Measurements from ENCODE around the gene SNAP47. TPM values are rescaled to one million over a fixed set of nuclear protein-coding genes. Genes with fewer than 3 reads are reported as not detected.
A peak's percentile ranks its signal among the peaks of the same experiment; 100 is the strongest.
"Not testable (repeated sequence)": the region's sequence is repeated elsewhere in the genome, so short reads cannot be mapped to it uniquely, and the experiment has no call there.

SNAP47 gene, protein sequence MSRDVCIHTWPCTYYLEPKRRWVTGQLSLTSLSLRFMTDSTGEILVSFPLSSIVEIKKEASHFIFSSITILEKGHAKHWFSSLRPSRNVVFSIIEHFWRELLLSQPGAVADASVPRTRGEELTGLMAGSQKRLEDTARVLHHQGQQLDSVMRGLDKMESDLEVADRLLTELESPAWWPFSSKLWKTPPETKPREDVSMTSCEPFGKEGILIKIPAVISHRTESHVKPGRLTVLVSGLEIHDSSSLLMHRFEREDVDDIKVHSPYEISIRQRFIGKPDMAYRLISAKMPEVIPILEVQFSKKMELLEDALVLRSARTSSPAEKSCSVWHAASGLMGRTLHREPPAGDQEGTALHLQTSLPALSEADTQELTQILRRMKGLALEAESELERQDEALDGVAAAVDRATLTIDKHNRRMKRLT
- 104 TPM for polyA plus RNA-seq (2012; ENCODE audit: insufficient read depth, insufficient read length, low read depth)

DNA sequence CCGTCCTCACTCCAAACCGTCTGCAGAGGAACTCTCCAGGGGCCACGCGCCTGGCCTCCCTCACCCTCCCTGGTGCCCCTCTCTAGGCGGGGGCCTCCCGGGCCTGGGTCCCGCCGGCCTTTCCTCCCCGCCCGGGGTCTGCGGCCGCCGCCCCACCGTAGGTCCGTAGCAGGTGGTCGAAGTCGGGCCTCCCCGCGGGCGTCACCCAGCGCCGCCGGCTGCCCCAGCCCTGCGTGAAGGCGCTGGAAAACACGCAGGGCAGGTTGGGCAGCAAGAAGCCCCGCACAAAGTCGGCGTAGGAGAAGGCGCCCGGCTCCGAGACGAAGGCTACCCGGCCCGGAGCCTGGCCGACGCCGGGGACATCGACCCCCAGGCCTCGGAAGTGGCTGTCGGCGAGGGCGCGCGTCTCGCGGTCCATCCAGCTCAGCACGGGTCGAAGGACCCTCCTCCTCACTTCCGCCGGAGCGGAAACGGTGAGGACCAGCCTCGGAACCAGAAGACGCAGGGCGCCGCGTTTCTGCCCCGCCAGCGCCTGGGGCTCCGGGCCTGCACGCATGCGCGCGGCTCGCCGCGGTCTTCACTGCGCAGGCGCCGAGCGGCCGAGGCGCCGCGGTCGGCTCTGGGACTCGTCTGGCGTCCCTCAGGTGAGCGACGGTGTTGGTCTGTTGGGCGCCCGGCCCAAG lies at the start of gene SNAP47, which contains the start of gene JMJD4:
Gene SNAP47, plus strand, starts transcription at position 580 of the 683 bp plus-strand sequence. CDS start 12,302 bp downstream, outside the sequence.
Gene JMJD4, minus strand, starts transcription at position 447 of the 683 bp plus-strand sequence. Its CDS starts 29 bp downstream, at position 418.
- Histone ChIP-seq H3K9me3 (no peaks in the 10 kb centered on the region), H3K4me1 (no peaks in the 10 kb centered on the region; the same call in 1 of the 2 replicates), H3K36me3 (peaks cover 26% of the 10 kb centered on the region), H3K27me3 (no peaks in the 10 kb centered on the region), H3K4me3 (ENCODE audit: low read depth, low read length) (peak within 1 kb of the TSS; percentile 95)
- peak; percentile 95 for DNase-seq
- TF ChIP-seq, protein P1, sequence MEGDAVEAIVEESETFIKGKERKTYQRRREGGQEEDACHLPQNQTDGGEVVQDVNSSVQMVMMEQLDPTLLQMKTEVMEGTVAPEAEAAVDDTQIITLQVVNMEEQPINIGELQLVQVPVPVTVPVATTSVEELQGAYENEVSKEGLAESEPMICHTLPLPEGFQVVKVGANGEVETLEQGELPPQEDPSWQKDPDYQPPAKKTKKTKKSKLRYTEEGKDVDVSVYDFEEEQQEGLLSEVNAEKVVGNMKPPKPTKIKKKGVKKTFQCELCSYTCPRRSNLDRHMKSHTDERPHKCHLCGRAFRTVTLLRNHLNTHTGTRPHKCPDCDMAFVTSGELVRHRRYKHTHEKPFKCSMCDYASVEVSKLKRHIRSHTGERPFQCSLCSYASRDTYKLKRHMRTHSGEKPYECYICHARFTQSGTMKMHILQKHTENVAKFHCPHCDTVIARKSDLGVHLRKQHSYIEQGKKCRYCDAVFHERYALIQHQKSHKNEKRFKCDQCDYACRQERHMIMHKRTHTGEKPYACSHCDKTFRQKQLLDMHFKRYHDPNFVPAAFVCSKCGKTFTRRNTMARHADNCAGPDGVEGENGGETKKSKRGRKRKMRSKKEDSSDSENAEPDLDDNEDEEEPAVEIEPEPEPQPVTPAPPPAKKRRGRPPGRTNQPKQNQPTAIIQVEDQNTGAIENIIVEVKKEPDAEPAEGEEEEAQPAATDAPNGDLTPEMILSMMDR (IDR thresholded peaks at IDR 0.05; ENCODE audit: low read depth, low read length) = no peak

DNA sequence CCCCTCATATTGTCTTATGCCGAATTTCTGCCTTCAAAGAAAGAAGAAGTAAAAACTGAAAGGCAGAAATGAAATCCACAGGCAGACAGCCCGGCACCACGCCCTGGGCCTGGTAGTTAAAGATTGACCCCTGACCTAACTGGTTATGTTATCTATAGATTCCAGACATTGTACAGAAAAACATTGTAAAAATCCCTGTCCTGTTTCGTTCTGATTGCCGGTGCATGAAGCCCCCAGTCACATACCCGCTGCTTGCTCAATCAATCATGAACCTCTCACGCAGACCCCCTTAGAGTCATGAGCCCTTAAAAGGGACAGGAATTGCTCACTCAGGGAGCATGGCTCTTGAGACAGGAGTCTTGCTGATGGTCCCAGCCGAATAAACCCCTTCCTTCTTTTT lies 49.4 kb upstream of the SNAP47 start:
- Histone ChIP-seq H3K4me3 (ENCODE audit: low read depth, low read length) (no peak overlapping the region), H3K9me3 (no peaks in the 10 kb centered on the region), H3K27me3 (no peaks in the 10 kb centered on the region), H3K4me1 (no peaks in the 10 kb centered on the region), H3K36me3 (no peaks in the 10 kb centered on the region)
- TF ChIP-seq, protein P1 (IDR thresholded peaks at IDR 0.05; ENCODE audit: low read depth, low read length) = no peak
- no peak for DNase-seq

DNA sequence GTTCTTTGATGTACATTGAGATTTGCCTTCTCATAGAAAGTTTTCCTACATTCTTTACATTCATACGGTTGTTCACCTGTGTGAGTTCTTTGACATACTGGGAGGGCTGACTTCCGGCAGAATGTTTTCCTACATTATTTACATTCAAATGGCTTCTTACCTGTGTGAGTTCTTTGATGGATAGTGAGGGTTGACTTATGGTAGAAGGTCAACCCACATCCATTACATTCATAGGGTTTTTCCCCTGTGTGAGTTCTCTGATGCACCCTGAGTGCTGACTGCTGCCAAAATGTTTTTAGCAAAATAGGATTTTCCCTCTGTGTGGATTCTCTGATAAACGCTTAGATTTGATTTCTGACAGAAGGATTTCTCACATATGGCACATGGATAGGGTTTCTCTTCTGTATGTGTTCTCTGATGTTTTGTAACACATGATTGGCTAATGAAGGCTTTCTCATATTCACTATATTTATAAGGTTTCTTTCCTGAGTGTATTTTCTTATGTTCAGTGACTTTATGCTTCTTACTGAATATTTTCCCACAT lies 37.8 kb upstream of the SNAP47 start:
- H3K9me3 ChIP-seq = no peaks in the 10 kb centered on the region; the same call in 1 of the 2 replicates

DNA sequence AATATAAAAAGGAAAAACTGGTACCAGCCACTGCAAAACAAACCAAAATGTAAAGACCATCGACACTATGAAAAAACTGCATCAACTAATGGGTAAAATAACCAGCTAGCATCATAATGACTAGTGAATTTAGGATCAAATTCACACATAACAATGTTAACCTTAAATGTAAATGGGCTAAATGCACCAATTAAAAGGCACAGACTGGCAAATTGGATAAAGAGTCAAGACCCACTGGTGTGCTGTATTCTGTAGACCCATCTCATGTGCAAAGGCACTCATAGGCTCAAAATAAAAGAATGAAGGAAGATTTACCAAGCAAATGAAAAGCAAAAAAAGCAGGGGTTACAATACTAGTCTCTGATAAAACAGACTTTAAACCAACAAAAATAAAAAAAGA lies 33.6 kb upstream of the SNAP47 start:
- H3K36me3 ChIP-seq; H3K4me3 ChIP-seq (ENCODE audit: low read depth, low read length); H3K4me1 ChIP-seq; H3K9me3 ChIP-seq; H3K27me3 ChIP-seq; DNase-seq: not testable (repeated sequence)

More for the DNA sequence above, 37.8 kb upstream of the SNAP47 start:
- H3K27me3 ChIP-seq = no peaks in the 10 kb centered on the region
- no peaks in the 10 kb centered on the region for H3K36me3 ChIP-seq
- TF ChIP-seq, protein P1 (IDR thresholded peaks at IDR 0.05; ENCODE audit: low read depth, low read length) = no peak
- no peaks in the 10 kb centered on the region for H3K4me1 ChIP-seq
- DNase-seq = no peak
- H3K4me3 ChIP-seq (ENCODE audit: low read depth, low read length) = no peak overlapping the region

DNA sequence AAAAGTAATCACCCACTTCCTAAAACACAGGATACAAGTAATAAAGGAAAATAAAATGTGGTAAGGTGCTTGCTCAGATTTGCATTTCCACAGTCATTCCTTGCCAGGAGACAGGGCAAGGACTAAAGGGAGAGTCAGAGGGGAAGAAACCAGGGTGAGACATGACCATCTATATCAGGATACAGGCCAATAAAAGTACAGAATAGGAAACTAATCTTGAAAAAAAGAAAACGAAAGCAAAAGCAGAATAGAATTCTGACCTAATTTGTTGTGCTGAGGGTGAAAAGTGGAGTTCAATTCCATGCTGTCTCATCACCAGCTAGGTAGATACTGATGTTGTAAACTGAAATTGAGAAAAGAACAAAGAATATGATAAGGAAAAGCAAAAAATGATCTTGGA lies 27.4 kb upstream of the SNAP47 start:
- TF ChIP-seq, protein P1 (IDR thresholded peaks at IDR 0.05; ENCODE audit: low read depth, low read length) = no peak
- Histone ChIP-seq H3K9me3 (no peaks in the 10 kb centered on the region), H3K4me1 (no peaks in the 10 kb centered on the region), H3K36me3 (no peaks in the 10 kb centered on the region), H3K27me3 (no peaks in the 10 kb centered on the region), H3K4me3 (ENCODE audit: low read depth, low read length) (no peak overlapping the region)
- no peak for DNase-seq

DNA sequence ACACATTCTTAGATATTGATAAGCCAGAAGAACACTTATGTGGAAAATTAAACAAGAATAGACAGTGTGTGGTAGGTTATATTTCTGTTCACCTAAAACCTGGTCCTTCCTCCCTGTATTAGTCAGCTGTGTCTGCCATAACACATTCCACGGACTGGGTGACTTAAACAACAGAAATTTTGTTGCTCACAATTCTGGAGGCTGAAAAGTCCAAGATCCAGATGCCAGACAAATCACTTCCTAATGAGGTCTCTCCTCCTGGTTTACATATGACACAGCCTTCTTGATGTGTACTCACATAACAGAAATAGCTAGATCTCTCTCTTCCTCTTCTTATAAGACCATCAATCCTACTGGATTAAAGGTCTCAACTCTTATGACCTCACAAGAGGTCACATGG lies 25.8 kb upstream of the SNAP47 start:
- no peak for DNase-seq
- H3K36me3 ChIP-seq = no peaks in the 10 kb centered on the region
- H3K4me1 ChIP-seq = no peaks in the 10 kb centered on the region
- H3K9me3 ChIP-seq = no peaks in the 10 kb centered on the region
- no peaks in the 10 kb centered on the region for H3K27me3 ChIP-seq
- no peak overlapping the region for H3K4me3 ChIP-seq (ENCODE audit: low read depth, low read length)
- TF ChIP-seq, protein P1 (IDR thresholded peaks at IDR 0.05; ENCODE audit: low read depth, low read length) = no peak

DNA sequence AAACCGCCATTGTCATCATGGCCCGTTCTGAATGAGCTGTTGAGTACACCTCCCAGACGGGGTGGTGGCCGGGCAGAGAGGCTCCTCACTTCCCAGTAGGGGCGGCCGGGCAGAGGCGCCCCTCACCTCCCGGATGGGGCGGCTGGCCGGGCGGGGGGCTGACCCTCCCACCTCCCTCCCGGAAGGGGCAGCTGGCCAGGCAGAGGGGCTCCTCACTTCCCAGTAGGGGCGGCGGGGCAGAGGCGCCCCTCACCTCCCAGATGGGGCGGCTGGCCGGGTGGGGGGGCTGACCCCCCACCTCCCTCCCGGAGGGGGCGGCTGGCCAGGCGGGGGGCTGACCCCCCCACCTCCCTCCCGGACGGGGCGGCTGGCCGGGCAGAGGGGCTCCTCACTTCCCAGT lies 24.8 kb upstream of the SNAP47 start:
- H3K9me3 ChIP-seq; H3K36me3 ChIP-seq; H3K27me3 ChIP-seq; H3K4me3 ChIP-seq (ENCODE audit: low read depth, low read length); H3K4me1 ChIP-seq; DNase-seq: not testable (repeated sequence)
